Measurements from ENCODE around the gene DLL1.

The DLL1 gene

DNA sequence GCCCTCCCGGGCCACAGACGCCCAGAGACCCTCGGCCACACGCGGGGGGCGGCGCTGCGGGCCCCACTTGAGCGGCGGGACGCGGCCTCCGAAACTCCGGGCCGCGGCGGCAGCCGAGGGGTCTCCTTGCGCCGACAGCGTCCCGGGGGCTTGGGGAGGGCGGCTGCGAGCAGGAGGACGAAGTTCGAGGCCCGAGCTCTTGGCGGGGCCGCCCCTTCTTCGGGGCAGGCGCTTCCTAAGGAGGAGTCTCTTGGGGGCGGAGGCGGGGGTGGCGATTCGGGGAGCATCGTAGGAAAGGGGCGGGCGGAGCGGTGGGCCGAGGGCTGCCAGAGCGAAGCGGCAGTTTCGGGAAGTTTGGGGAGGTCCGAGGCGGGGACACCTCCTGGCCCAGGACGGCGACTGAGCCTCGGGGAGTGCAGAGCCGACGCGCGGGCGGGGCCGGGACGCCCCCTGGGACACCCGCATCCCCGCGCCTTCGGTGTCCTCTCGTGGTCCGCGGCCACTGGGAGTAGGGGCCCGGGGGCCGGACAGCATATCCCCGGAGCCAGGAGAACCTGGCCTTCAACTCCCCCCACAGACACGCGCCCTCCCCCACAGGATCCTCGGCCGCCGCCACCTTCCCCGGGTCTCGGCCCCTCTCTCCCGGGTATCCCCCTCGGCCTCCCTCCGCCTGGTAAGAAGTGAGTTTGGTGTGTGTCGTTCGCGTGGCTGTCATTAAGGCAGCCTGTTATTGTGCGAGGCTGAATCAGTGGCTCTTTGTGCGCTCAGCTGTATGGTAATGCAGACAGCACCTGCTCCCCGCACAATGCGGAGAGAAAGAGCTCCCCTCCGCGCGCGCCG, 613 bp upstream of the DLL1 start:
- DNase-seq (ENCODE audit: insufficient read length, low spot score): no peak
- peak; percentile 79 for FAIRE-seq
- TF ChIP-seq POLR2A (IDR thresholded peaks at IDR 0.05; ENCODE audit: low read depth, low read length) (no peak), POU2F2 (IDR thresholded peaks at IDR 0.05; ENCODE audit: low read depth, low read length) (peak; percentile 71)

DNA sequence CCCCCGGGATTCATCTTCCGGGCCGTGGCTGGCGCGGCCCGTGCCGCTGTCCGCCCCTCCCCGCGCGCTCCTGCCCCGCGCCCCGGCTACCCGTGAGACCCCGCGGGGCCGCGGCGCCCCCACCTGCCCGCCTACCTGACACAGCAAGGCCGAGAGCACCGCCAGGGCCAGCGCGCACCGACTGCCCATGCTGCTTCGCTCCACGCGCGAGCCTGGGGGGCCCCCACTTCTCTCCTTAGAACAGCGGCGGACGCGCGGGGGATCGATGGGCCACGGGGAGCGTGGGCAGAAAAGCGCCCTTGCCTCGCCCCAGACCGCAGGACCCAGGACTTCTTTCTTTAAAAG, 955 bp downstream of the DLL1 start:
- TF ChIP-seq PAX5 (IDR thresholded peaks at IDR 0.05; ENCODE audit: insufficient read depth, low read length, severe bottlenecking) (no peak), POLR2A (IDR thresholded peaks at IDR 0.05; ENCODE audit: low read depth, low read length) (no peak), POU2F2 (IDR thresholded peaks at IDR 0.05; ENCODE audit: low read depth, low read length) (no peak), POLR2AphosphoS5 (IDR thresholded peaks at IDR 0.05; ENCODE audit: low read depth, low read length) (no peak), TAF1 (IDR thresholded peaks at IDR 0.05; ENCODE audit: low read depth, low read length) (no peak), SPI1 (IDR thresholded peaks at IDR 0.05; ENCODE audit: low read depth, low read length) (no peak)
- no peak for FAIRE-seq
- DNase-seq (ENCODE audit: insufficient read length, low spot score): no peak

DNA sequence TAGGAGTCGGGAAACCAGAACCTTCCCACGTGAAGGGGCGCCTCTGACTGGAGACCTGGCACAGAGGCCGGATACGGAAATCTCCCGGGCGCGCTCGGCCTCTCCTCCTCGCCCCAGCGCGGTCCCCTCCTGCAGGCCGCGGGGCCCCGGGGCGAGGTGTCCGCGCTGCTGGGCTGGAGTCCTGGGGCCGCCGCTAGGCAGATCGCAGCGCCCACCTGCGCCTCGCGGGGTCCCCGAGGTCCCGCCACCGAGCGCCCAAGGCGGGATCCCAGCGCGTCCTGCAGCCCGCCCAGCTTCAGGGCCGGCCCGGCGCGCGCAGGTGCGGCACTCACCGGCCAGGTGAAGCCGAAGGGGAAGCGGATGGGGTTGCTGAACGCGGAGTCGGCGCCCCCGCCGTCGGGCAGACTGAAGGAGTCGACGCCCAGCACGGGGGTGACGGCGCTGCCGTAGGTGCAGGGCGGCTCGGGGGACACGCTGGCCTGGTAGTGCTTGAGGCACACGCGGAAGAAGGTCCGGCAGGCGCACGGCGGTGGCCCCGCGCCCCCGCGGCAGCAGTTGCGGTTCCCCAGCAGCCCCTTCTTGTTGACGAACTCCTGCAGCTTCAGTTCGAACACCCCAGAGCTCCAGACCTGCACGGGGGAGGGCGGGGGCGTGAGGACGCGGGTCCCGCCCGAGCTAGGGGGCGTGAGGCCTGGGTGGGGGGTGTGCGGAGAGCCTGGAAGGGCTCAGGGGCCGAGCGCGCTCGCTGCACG, 1.5 kb downstream of the DLL1 start:
- peak; percentile 23 for FAIRE-seq
- no peak for DNase-seq (ENCODE audit: insufficient read length, low spot score)
- TF ChIP-seq PAX5 (IDR thresholded peaks at IDR 0.05; ENCODE audit: insufficient read depth, low read length, severe bottlenecking): no peak
- no peak for TF ChIP-seq TAF1 (IDR thresholded peaks at IDR 0.05; ENCODE audit: low read depth, low read length)
- no peak for TF ChIP-seq POU2F2 (IDR thresholded peaks at IDR 0.05; ENCODE audit: low read depth, low read length)
- TF ChIP-seq POLR2AphosphoS5 (IDR thresholded peaks at IDR 0.05; ENCODE audit: low read depth, low read length): no peak
- TF ChIP-seq SPI1 (IDR thresholded peaks at IDR 0.05; ENCODE audit: low read depth, low read length): no peak
- TF ChIP-seq POLR2A (IDR thresholded peaks at IDR 0.05; ENCODE audit: low read depth, low read length): no peak

DNA sequence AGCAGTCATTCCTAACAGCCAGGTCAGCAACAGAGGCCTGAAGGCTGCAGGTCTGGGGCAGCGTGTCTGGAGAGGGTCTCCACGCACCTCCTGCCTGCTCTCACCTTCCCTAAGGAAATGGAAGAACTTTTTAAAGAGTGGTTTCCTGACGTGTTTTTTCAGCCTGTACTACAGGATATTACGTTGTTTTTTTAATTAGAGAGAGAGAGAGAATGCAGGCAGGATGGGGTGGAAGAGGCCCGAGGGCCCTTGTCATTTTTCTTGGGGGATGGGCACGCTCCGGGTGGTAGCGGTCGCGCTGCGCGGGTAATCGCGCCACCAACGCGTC, 2.1 kb downstream of the DLL1 start:
- no peak for DNase-seq (ENCODE audit: insufficient read length, low spot score)
- no peak for TF ChIP-seq PAX5 (IDR thresholded peaks at IDR 0.05; ENCODE audit: insufficient read depth, low read length, severe bottlenecking)
- no peak for TF ChIP-seq SPI1 (IDR thresholded peaks at IDR 0.05; ENCODE audit: low read depth, low read length)
- no peak for TF ChIP-seq POLR2A (IDR thresholded peaks at IDR 0.05; ENCODE audit: low read depth, low read length)
- no peak for TF ChIP-seq TAF1 (IDR thresholded peaks at IDR 0.05; ENCODE audit: low read depth, low read length)
- TF ChIP-seq POLR2AphosphoS5 (IDR thresholded peaks at IDR 0.05; ENCODE audit: low read depth, low read length): no peak
- TF ChIP-seq POU2F2 (IDR thresholded peaks at IDR 0.05; ENCODE audit: low read depth, low read length): no peak
- FAIRE-seq: no peak

DNA sequence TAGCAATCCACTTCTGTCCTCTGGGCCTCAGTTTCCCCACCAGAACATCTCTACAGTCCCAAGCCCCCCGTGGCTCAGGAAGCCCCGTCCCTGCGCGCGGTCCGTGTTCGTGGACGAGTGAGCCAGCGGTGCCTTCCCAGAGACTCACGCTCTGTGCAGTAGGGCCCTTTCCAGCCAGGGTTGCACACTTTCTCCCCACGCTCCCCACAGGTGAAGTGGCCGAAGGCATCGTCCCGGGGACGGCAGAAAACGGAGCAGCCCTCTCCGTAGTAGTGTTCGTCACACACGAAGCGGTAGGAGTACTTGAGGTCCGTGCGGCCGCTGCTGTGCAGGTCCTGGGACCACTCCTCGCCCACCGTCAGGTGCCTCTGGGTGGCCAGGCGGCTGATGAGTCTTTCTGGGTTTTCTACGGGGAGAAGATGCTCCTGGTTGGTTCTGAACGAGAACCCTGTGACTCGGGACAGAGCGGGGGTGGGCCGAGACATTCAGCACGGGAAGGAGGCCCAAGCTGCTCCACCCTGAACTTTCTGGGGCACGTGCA, 2.7 kb downstream of the DLL1 start:
- no peak for DNase-seq (ENCODE audit: insufficient read length, low spot score)
- FAIRE-seq: no peak

DNA sequence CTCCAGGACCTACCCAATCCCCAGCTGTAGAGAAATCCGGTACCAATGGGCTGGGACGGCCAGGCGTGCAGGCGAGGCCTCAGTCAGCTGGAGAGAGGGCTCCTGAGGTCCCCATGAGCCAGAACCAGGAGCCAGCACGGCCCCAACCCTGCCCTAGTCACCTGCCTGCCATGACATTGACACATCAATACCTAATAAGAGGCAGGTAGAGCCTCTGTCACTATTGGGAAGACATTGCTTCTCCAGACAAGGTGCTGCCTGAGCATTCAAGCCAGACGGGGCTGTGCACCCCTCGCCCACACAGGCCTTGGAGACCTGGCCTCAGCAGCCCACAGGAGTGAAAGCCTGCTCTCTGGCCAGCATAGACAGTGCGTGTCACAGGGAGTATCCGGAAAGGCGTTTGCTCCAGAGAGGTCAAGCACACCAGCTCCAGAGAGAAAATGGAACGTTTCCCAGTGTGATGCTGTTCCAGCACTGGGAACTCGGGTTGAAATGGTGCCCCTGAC, 3.5 kb downstream of the DLL1 start:
- DNase-seq (ENCODE audit: insufficient read length, low spot score): no peak
- no peak for TF ChIP-seq PAX5 (IDR thresholded peaks at IDR 0.05; ENCODE audit: insufficient read depth, low read length, severe bottlenecking)
- no peak for FAIRE-seq

More for the DNA sequence above, 2.7 kb downstream of the DLL1 start:
- no peak for TF ChIP-seq SPI1 (IDR thresholded peaks at IDR 0.05; ENCODE audit: low read depth, low read length)
- no peak for TF ChIP-seq TAF1 (IDR thresholded peaks at IDR 0.05; ENCODE audit: low read depth, low read length)
- TF ChIP-seq PAX5 (IDR thresholded peaks at IDR 0.05; ENCODE audit: insufficient read depth, low read length, severe bottlenecking): no peak
- no peak for TF ChIP-seq POLR2A (IDR thresholded peaks at IDR 0.05; ENCODE audit: low read depth, low read length)
- no peak for TF ChIP-seq POU2F2 (IDR thresholded peaks at IDR 0.05; ENCODE audit: low read depth, low read length)
- no peak for TF ChIP-seq POLR2AphosphoS5 (IDR thresholded peaks at IDR 0.05; ENCODE audit: low read depth, low read length)

DNA sequence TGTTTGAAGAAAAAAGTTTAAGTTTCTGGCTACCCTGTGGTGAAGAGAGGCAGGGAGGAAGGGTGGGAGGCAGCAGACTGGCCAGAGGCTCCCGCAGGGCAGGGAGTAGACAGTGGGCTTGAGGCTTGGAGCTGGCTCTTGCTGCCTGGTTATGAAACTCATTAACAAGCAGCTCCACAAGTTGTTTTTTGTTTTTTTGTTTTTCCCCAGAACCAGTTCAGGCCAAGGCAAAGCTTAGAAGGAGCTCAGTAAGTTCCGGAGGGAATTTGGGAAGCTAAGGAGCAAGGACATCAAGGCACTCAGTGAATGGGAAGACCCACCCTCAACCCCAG, 4.0 kb downstream of the DLL1 start:
- no peak for DNase-seq (ENCODE audit: insufficient read length, low spot score)
- TF ChIP-seq SPI1 (IDR thresholded peaks at IDR 0.05; ENCODE audit: low read depth, low read length) (no peak), POLR2AphosphoS5 (IDR thresholded peaks at IDR 0.05; ENCODE audit: low read depth, low read length) (no peak), POU2F2 (IDR thresholded peaks at IDR 0.05; ENCODE audit: low read depth, low read length) (no peak), TAF1 (IDR thresholded peaks at IDR 0.05; ENCODE audit: low read depth, low read length) (no peak), POLR2A (IDR thresholded peaks at IDR 0.05; ENCODE audit: low read depth, low read length) (no peak), PAX5 (IDR thresholded peaks at IDR 0.05; ENCODE audit: insufficient read depth, low read length, severe bottlenecking) (no peak)
- no peak for FAIRE-seq

DNA sequence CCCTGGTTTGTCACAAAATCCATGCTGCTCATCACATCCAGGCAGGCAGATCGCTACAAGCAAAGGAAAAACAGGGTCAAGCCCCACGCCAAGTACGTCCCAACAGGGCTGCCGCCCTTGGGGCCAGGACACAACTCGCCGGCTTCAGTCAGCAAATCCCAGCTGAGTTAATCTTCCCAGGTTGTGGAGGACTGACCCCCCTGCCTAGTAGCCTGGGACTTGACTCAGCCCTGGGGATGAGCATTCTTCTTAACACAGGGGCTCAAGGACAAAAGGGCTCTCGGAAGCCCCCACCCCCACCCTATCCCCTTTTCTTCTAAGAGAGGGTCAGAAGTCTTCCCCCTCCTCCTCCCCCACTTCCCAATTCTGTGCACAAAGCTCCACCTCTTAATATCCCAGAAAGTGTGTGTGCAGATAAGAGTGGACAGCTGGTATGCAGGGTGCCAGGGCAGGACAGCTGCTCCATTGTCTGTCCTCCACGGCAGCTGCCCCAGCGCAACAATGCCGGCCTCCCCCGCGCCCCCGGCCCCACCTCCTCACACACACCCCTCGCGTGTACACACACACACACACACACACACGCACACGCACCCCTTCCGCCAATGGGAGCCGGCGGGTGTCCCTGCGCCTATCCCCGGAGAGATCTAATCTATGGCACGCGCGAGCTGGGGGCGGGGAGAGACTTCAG, 4.5 kb downstream of the DLL1 start:
- no peak for TF ChIP-seq SPI1 (IDR thresholded peaks at IDR 0.05; ENCODE audit: low read depth, low read length)
- no peak for TF ChIP-seq POLR2AphosphoS5 (IDR thresholded peaks at IDR 0.05; ENCODE audit: low read depth, low read length)
- no peak for TF ChIP-seq PAX5 (IDR thresholded peaks at IDR 0.05; ENCODE audit: insufficient read depth, low read length, severe bottlenecking)
- no peak for TF ChIP-seq TAF1 (IDR thresholded peaks at IDR 0.05; ENCODE audit: low read depth, low read length)
- TF ChIP-seq POLR2A (IDR thresholded peaks at IDR 0.05; ENCODE audit: low read depth, low read length): no peak
- TF ChIP-seq POU2F2 (IDR thresholded peaks at IDR 0.05; ENCODE audit: low read depth, low read length): no peak
- no peak for DNase-seq (ENCODE audit: insufficient read length, low spot score)
- no peak for FAIRE-seq

DNA sequence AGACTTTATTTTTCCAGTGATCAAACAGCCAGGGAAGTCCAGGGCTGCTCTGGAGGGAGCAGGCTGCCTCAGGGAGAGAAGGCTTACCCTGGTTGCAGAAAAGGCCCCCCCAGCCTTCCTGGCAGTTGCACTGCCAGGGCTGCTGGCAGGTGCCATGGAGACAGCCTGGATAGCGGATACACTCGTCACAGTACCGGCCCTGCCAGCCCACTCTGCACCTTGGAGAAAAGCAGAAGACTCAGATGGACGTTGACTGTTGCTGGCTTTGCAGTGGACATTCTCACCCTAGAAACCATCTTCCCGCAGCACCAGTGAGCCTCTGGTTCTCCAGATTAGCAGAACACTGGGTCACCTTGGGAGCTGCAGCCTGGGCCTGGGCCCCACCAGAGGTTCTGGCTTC, 5.4 kb downstream of the DLL1 start:
- FAIRE-seq (no peak), DNase-seq (ENCODE audit: insufficient read length, low spot score) (no peak)
- TF ChIP-seq TAF1 (IDR thresholded peaks at IDR 0.05; ENCODE audit: low read depth, low read length) (no peak), PAX5 (IDR thresholded peaks at IDR 0.05; ENCODE audit: insufficient read depth, low read length, severe bottlenecking) (no peak), SPI1 (IDR thresholded peaks at IDR 0.05; ENCODE audit: low read depth, low read length) (no peak), POU2F2 (IDR thresholded peaks at IDR 0.05; ENCODE audit: low read depth, low read length) (no peak), POLR2AphosphoS5 (IDR thresholded peaks at IDR 0.05; ENCODE audit: low read depth, low read length) (no peak), POLR2A (IDR thresholded peaks at IDR 0.05; ENCODE audit: low read depth, low read length) (no peak)
